Sigmoid colon (tissue), 3 donors: Measurements from ENCODE around the gene MTERF2.

Source experiments
- CTCF ChIP-seq, 4 experiments: fragments of 450-650 bp in 3 of 4; fragments of 200-600 bp in 1 of 4; IDR thresholded peaks; one replicate each; pipeline ENCODE4 v1.5.1; 2016 to 2019; ENCODE audit warnings: antibody characterized with exemption in 4 of 4, mild to moderate bottlenecking in 3 of 4, moderate library complexity in 2 of 4
- POLR2A ChIP-seq, 2 donors: fragments of 450-650 bp; IDR thresholded peaks; one replicate each; pipeline ENCODE4 v1.6.1; 2016; ENCODE audit warnings: antibody characterized with exemption in 2 of 2, mild to moderate bottlenecking in 2 of 2, moderate library complexity in 2 of 2

GRCh38 chr12:107019546-107019945 lies 32.6 kb upstream of the MTERF2 start:
- TF ChIP-seq POLR2A (IDR thresholded peaks at IDR 0.05) (no peak), CTCF (IDR thresholded peaks at IDR 0.05) (no peak)
